MM.1S (cell line): ENCODE data around the gene SNX9.

Experiments
- EZH2 ChIP-seq: fragments of 300-600 bp; sonication (generic); optimal IDR thresholded peaks from 2 replicates; pipeline ENCODE3; 2017; ENCODE audit warnings: low read depth, mild to moderate bottlenecking, antibody characterized with exemption, low read length, mixed read lengths
- TF ChIP-seq, protein P1 (sequence below): fragments of 300-600 bp; sonication (generic); IDR thresholded peaks from 2 replicates; pipeline ENCODE4 v1.5.1; 2016; ENCODE audit warnings: antibody characterized with exemption, low read length, mixed read lengths

DNA sequence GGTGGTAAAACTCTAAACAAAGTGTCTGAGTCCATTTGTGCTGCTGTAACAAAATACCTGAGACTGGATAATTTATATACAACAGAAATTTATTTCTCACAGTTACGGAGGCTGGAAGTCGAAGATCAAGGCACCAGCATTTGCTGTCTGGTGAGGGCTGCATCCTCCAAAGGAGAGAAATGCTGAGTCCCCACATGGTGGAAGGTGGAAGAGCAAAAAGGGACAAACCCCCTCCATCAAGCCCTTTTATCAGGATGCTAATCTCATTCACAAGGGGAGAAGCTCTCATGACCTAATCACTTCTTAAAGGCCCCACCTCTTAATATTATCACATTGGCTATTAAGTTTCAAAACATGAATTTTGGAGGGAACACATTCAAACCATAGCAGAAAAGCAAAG, 102.7 kb downstream of the SNX9 start:
- TF ChIP-seq EZH2: no peak
- TF ChIP-seq, protein P1, sequence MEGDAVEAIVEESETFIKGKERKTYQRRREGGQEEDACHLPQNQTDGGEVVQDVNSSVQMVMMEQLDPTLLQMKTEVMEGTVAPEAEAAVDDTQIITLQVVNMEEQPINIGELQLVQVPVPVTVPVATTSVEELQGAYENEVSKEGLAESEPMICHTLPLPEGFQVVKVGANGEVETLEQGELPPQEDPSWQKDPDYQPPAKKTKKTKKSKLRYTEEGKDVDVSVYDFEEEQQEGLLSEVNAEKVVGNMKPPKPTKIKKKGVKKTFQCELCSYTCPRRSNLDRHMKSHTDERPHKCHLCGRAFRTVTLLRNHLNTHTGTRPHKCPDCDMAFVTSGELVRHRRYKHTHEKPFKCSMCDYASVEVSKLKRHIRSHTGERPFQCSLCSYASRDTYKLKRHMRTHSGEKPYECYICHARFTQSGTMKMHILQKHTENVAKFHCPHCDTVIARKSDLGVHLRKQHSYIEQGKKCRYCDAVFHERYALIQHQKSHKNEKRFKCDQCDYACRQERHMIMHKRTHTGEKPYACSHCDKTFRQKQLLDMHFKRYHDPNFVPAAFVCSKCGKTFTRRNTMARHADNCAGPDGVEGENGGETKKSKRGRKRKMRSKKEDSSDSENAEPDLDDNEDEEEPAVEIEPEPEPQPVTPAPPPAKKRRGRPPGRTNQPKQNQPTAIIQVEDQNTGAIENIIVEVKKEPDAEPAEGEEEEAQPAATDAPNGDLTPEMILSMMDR: no peak
